GM06990 (cell line): ENCODE data around the gene MBNL2.
"Not testable (repeated sequence)": the region's sequence is repeated elsewhere in the genome, so short reads cannot be mapped to it uniquely, and the experiment has no call there.

Experiments used
- DNase-seq: peaks from one replicate; pipeline ENCODE4 v3.0.0-alpha.2; 2011; ENCODE audit not compliant: insufficient read length; ENCODE audit errors: extremely low read depth
- H3K27me3 ChIP-seq: replicated peaks from 2 replicates; pipeline ENCODE4 v1.6.0; 2011; ENCODE audit warnings: low read length; ENCODE audit not compliant: control insufficient read depth, insufficient read depth
- H3K36me3 ChIP-seq: 2 replicates; pipeline ENCODE4 v1.5.1; 2011; ENCODE audit warnings: low read length; ENCODE audit not compliant: control insufficient read depth, insufficient read depth
- H3K4me3 ChIP-seq: replicated peaks from 2 replicates; pipeline ENCODE4 v1.5.1; 2011; ENCODE audit warnings: low read depth, mild to moderate bottlenecking, control low read depth, low read length
- TF ChIP-seq, protein P1 (sequence below): IDR thresholded peaks from 2 replicates; pipeline ENCODE4 v1.5.1; 2011; ENCODE audit warnings: low read length, control low read depth, mild to moderate bottlenecking, inconsistent platforms; ENCODE audit not compliant: insufficient read depth, poor library complexity, severe bottlenecking

MBNL2 gene

GRCh38 chr13:97200081-97200942, 21.8 kb upstream of the MBNL2 start:
- TF ChIP-seq, protein P1, sequence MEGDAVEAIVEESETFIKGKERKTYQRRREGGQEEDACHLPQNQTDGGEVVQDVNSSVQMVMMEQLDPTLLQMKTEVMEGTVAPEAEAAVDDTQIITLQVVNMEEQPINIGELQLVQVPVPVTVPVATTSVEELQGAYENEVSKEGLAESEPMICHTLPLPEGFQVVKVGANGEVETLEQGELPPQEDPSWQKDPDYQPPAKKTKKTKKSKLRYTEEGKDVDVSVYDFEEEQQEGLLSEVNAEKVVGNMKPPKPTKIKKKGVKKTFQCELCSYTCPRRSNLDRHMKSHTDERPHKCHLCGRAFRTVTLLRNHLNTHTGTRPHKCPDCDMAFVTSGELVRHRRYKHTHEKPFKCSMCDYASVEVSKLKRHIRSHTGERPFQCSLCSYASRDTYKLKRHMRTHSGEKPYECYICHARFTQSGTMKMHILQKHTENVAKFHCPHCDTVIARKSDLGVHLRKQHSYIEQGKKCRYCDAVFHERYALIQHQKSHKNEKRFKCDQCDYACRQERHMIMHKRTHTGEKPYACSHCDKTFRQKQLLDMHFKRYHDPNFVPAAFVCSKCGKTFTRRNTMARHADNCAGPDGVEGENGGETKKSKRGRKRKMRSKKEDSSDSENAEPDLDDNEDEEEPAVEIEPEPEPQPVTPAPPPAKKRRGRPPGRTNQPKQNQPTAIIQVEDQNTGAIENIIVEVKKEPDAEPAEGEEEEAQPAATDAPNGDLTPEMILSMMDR, result no peak
- H3K36me3 ChIP-seq, result no peaks in the 10 kb centered on the region
- no peaks in the 10 kb centered on the region; the same call in 1 of the 2 replicates for H3K27me3 ChIP-seq
- DNase-seq, result no peak
- no peak overlapping the region for H3K4me3 ChIP-seq

GRCh38 chr13:97202761-97203160, 19.4 kb upstream of the MBNL2 start:
- TF ChIP-seq, protein P1, result no peak
- no peak for DNase-seq
- Histone ChIP-seq H3K27me3 (no peaks in the 10 kb centered on the region; the same call in 1 of the 2 replicates), H3K36me3 (no peaks in the 10 kb centered on the region), H3K4me3 (no peak overlapping the region)

DNA sequence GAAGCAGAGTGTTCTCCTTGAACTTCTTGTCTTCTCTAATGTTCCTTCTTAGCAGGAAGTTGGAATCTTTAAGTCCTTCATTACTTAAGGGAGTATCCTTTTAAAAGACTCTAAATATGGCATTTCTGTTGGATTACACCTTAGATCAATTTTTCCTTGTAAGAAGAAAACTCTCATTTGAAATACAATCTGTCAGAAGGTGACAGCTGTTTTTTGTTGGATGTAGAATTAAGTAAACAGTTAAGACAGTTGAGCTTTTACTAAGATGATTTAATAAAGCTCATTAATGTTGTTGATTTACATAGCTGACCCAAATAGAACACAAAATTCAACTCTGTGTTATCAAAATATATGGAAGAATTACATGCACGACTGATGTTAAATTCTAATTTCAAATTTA, 16.7 kb upstream of the MBNL2 start:
- Histone ChIP-seq H3K4me3 (no peak overlapping the region), H3K27me3 (no peaks in the 10 kb centered on the region), H3K36me3 (no peaks in the 10 kb centered on the region)
- no peak for DNase-seq
- TF ChIP-seq, protein P1, result no peak

- TF ChIP-seq, protein P1, result no peak
- no peaks in the 10 kb centered on the region for H3K27me3 ChIP-seq
- DNase-seq, result no peak
- no peaks in the 10 kb centered on the region for H3K36me3 ChIP-seq
- H3K4me3 ChIP-seq, result no peak overlapping the region
Measured at GRCh38 chr13:97205982-97206381, 16.2 kb upstream of the MBNL2 start.

GRCh38 chr13:97207252-97207651, 14.9 kb upstream of the MBNL2 start:
- H3K36me3 ChIP-seq, H3K27me3 ChIP-seq, DNase-seq, H3K4me3 ChIP-seq: not testable (repeated sequence)

GRCh38 chr13:97211300-97211699, 10.8 kb upstream of the MBNL2 start:
- no peaks in the 10 kb centered on the region for H3K27me3 ChIP-seq
- no peak overlapping the region for H3K4me3 ChIP-seq
- no peak for DNase-seq
- no peaks in the 10 kb centered on the region for H3K36me3 ChIP-seq
- TF ChIP-seq, protein P1, result no peak
